ENCODE measurements around the gene MYOM3.
"Not testable (repeated sequence)": the region's sequence is repeated elsewhere in the genome, so short reads cannot be mapped to it uniquely, and the experiment has no call there.

MYOM3 gene

DNA sequence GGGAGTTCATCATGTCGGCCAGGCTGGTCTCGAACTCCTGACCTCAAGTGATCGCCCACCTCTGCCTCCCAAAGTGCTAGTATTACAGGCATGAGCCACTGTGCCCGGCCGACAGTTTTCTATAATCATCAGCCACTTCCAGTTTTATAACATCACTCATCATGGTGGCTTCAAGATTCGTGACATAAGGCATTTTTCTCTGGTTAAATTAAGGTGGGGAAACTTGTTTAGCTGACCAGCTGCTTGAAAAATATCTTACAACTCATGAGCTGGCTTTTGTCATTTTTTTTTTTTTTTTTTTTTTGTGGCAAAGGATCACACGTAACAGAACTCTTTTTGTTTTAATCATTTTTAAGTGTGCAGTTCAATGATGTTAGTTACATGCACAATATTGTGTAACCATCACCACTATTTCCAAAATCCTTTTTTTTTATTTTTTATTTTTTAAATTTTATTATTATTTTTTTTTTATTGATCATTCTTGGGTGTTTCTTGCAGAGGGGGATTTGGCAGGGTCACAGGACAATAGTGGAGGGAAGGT lies 80.9 kb downstream of the MYOM3 start:
- DNase-seq (ENCODE audit: low read depth): not testable (repeated sequence)

DNA sequence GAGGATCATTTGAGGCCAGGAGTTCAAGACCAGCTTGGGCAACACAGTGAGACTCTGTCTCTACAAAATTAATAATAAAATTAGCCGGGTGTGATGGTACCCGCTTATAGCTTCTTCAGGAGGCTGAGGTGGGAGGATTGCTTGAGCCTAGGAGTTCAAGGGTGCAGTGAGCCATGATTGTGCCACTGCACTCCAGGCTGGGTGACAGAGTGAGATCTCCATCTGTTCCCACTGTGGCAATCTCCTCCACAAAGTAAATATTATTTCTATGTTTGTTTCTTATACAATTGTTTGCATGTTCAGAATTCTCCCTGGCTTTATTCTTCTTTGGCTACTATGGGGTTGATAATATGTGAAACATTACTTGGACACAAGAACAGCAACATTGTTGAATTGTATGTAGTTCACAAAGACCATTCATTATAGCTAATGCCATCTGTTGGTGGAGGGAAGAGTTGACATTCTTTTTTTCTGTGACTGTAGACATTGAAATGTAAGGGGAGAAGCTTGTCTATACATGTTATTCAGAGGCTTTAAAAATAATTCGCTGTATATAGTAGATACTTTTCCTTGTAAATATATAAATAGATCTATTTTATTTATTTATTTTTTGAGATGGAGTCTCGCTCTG lies 84.0 kb downstream of the MYOM3 start:
- no peak for DNase-seq (ENCODE audit: low read depth)

DNA sequence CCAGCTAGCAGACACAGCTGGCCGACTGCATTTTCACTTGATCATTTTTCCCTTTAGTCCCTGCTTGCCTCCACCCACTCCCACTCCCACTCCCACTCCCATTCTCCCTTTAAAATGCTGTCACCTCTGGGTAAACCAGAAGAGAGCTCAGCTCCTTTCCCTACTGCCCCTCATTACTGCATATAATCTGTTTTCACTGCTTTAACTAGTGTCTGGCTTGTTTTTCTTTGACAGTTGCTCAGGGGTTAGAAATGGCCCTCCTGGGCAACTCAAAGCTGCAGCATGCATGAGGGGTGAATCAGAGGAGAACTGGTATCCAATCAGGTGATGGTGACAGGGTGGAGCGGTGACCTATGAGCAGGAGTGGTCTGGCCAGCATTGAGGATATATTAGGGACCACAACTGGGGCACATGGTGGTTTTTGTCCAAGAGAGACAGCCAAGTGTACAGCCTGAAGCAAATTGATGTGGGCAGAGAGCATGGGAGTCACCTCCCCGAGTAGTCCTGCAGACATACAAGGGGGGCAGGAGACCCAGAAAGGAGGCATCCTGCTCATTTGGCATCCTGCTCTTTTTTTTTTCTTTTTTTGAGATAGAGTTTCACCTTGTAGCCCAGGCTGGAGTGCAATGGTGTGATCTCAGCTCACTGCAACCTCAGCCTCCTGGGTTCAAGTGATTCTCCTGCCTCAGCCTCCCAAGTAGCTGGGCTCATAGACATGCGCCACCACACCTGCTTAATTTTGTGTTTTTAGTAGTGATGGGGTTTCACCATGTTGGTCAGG lies 89.2 kb downstream of the MYOM3 start:
- peak; percentile 72 for DNase-seq (ENCODE audit: low read depth)

DNA sequence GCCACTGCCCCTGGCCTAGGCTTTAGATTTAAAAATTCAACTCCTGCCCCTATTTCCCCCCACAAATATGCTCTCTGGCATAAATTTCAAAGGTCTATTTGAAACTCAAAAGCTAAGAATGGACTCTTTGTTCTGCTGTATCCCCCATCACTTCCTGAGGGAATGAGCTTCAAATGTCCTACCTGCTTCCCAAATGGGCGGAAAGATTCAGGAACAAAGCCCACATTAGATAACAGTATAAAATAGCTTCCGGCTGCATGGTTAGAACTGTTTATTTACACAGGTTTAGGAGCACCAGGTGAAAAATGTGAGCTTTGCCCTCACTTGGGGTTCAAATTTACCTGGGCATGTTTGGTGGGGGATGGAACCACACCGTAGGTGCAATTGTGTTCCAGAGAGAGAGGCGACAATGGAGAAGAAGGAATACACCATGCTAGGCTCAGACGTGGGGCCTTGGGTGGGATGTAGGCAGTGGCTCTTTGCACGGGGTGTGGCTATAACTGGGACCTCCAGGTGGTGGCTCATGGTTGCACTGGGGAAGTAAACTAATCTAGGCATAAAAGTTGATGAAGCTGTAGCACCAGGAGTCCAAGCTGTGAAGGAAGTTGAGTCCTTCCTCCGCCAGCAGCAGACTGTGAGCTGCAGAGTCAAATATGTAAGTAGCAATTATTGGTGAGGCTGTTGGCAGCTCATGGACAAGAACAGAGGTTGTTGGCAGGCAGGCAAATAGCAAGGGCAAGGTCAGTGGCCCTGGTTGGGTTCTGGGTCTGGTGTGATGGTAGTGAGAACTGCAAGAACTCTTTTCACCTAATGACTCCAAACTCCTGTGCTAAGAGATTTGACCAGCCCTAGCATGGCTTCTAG lies 90.3 kb downstream of the MYOM3 start:
- DNase-seq (ENCODE audit: low read depth): no peak

DNA sequence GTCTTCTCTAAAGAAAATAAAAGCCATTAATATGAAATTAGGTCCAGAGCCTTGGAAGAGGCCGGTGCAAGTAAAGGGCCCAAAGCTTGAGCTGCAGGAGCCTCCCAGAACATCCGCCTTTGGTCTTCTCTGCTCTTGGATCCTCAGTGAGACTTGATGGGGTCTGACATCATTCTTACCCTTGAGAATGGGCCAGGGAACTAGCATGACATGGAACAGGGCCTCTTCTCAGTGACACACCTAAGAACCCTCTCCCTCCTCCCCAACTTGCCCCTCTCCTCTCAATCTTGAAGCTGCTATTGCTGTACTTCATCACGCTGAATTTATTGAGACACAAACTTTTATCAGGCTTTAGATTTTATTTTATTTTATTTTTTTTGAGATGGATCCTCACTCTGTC lies 91.5 kb downstream of the MYOM3 start:
- DNase-seq (ENCODE audit: low read depth): no peak

DNA sequence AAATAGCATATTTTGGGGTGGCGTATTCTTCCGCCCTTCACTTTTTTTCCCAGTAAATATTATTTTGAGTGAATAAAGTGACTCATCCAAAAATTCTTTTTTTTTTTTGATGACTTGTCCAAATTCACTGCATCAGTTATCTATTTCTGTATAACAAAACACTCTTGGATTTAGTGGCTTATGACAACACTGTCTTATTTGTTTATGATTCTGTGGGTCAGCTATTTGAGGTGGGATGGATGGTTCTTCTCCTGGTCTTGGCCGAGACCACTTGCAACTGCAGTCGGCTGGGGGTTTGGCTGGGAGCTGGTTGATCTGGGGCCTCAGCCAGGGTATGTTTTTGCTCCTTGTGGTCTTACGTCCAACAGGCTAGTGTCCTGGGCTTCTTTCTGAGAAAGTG lies 91.9 kb downstream of the MYOM3 start:
- DNase-seq (ENCODE audit: low read depth): no peak

DNA sequence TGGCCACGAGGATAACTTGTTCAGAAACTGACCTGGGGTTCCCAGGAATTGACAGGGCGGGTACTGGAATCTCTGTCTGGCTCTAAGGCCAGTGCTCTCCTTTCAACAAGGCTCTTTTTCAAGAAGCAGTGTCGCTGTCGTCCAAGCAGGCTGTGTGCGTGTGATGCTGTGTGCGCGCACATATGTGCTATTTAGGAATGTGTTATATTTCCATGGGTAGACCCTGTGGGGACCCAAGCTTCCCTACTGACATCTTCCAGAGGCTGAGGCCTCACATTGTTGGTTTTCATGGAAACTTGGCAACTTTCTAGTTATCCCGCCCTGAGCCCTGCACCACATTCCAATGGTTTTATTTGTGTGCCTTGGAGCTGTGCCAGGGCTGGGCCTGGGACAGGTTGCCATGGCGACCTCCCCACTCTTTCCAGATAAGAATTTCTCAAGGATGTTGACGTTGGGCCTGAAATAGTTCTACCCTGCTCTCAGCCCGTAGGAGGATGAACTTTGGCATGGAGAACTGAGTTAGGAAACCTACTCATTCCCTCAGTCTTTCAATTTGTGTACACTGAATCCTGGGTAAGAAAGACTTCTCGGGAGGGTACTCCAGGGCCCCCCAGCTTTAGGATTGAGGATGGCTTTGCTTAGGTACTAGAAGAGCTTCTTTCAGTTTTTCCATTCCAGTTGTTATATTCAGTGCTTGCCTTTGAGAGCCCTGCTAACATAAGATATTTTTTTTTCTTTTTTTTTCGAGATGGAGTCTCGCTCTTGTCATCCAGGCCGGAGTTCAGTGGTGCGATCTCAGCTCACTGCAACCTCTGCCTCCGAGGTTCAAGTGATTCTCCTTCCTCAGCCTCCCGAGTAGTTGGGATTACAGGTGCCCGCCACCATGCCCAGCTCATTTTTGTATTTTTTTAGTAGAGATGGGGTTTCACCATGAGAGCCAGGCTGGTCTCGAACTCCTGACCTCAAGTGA lies 93.0 kb downstream of the MYOM3 start:
- DNase-seq (ENCODE audit: low read depth): peak; percentile 96

DNA sequence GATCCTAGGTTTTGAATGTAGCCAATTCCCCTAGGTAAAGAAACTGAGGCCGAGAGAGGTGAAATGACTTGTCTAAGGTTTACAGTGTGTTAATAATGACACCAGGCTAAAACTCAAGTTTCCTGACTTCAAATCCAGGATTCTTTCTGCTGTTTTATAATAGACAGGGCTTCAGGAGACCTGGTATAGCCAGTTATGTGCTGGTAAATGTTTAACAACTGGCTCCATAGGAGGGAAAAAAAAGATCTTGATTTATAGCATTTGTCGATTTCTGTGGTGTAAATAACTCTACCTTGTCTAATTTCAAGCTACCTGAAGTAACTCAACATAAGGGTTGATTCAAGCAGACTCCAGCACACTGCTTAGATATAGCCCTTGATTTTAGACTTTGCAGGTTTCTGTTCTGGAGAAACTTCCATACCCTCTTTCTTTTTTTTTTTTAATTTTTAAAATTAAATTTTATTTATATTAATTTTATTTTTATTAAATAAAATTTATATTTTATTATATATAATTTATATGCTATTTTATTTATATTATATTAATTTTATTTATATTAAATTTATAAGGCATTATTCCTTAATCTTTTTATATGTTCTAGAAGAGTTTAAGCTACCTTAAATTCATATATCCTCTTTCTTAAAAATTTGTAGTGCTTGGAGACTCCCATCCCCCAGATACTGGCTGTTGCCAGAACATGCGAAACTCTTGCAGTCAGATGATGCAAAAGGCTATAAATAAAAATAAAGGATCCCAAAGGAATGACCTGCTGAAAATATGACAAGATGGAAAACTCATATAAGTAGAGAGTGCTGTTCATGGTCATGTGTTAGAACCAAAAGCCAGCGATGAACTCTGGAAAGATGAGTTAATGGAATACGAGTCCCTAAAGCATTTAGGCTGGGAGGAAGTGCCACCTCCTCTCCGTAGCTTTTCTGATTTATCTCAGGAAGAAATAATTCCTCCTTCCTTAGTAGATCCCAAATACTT lies 96.4 kb downstream of the MYOM3 start:
- DNase-seq (ENCODE audit: low read depth): no peak

DNA sequence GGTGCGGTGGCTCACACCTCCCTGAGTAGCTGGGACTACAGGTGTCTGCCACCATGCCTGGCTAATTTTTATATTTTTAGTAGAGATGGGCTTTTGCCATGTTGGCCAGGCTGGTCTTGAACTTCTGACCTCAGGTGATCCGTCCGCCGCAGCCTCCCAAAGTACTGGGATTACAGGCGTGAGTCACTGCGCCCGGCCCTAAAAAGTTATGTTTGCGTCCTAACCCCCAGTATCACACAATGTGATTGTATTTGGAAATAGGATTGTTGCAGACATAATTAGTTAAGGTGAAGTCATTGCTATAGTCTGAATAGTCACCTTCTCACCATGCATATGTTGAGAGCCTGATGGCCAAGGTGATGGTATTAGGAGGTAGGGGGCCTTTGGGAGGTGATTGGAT lies 99.1 kb downstream of the MYOM3 start:
- DNase-seq (ENCODE audit: low read depth): not testable (repeated sequence)

DNA sequence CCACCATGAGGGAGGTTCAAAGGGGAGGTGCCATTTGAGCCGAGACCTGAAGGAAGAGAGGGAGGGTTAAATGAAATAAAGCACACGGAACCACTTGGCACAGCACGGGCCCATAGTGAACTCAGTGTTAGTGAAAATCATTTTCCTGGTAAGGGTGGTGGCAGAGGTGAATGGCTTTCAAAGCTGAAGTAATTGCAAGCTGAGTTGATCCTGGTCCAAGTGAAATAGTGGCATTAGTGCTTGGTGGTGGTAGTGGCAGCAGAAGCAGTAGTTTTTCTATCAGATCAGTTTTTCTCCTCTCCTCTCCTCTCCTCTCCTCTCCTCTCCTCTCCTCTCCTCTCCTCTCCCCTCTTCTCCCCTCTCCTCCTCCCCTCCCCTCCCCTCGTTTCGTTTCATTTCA lies 101.3 kb downstream of the MYOM3 start:
- no peak for DNase-seq (ENCODE audit: low read depth)

DNA sequence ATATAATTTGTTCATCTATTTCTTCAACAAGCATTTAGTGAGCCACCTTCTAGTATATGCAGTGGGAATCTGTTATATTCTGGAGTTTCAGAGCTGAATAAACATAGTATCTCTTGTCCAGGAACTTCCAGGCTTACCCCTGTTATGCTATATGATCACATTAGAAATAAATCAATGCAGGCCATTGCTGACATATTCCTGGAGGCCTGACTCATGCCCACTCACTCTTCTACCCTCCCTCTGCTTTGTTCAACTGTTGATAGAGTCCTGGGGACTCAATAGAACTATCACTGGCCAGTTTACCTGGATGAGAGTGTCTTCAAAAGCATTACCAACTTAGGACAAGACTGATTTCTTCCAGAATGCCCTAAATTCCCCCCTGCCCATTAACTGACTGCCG lies 102.5 kb downstream of the MYOM3 start:
- peak; percentile 71 for DNase-seq (ENCODE audit: low read depth)

DNA sequence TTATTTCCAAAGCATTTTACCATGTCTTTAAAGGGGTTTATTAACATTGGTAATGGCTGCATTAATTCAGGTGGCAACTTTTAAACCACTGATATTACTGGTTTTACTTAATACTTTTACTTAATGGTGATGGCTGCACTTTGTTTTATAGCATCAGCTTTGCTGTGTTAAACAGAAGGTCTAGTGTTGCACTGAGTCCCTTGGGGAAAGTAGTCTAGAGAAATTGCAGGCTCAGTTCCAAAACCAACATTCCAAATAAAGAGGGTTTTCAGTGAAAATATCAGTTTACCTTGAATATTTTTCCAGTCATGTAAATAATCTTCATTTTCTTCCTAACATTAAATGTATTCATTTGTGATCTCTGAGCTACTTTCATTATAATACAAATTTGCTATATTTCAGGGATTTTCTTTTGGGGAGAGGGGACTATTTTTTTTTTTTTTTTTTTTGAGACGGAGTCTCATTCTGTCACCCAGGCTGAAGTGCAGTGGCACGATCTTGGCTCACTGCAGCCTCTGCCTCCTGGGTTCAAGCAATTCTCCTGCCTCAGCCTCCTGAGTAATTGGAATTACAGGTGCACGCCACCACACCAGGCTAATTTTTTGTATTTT lies 103.3 kb downstream of the MYOM3 start:
- not testable (repeated sequence) for DNase-seq (ENCODE audit: low read depth)

DNA sequence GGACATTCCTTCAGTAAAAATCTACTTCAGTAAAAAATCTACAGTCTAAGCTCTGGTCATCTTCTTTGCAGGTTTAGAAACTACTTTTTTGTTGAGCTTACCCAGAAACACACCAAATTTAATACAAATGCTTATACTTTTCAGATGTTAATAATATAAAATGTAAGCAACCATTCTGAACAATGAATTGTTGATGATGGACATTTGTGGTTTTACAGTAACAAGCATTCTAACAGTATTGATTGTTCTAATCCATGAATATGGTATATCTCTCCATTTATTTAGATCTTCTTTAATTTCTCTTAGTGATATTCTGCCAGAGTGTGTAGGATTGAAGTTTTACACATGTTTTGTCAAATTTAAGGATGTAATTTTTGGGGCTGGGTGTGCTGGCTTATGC lies 104.9 kb downstream of the MYOM3 start:
- no peak for DNase-seq (ENCODE audit: low read depth)
